GM21576 (cell line): ENCODE results near the gene ADCK1.
"Not testable (repeated sequence)": the region's sequence is repeated elsewhere in the genome, so short reads cannot be mapped to it uniquely, and the experiment has no call there.

ENCODE experiments used
- ATAC-seq: cut with Tn5 transposase; IDR thresholded peaks from one replicate; pipeline ENCODE4 v1.9.1; 2021; ENCODE audit warnings: mild to moderate bottlenecking, moderate library complexity; ENCODE audit not compliant: unreplicated experiment

Gene ADCK1

GRCh38 chr14:77897374-77897773, 97.5 kb downstream of the ADCK1 start:
- no peak for ATAC-seq

DNA sequence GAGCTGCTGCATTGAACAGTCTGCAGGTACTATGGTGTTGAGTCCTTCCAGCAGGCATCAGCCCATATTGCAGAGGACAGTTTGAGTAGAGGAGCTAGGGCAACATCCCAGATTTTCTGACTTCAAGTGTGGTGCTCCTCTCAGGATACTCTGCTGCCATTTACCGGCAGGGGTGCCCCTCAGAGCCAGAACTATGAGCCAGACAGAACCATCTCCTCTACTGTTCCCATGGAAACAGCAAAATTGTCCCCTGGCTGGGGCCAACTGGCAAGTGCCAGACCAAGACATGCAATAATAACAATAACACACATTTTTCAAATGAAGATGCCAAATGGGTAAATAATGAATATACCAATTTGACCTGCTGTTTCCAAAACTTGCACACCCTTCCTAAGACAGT, 102.9 kb downstream of the ADCK1 start:
- ATAC-seq, result no peak

DNA sequence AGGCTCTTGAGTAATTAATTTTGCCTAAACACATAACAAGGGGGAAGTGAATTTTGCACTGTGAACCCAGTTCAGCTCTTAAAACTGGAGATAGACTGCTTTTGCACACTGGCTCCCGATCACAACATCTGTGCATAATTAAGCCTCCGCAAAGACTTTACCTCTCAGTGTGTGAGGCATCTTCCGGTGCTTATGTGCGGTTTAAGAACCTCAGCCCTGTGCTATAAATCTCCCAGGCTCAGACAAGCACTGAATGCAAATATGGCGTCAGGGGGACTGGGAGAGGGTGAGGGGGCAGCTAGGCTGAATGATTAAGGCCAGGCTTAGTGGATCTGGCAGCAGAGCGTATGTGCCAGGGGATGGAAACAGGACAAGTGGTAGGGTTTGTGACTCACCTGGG, 103.3 kb downstream of the ADCK1 start:
- no peak for ATAC-seq

DNA sequence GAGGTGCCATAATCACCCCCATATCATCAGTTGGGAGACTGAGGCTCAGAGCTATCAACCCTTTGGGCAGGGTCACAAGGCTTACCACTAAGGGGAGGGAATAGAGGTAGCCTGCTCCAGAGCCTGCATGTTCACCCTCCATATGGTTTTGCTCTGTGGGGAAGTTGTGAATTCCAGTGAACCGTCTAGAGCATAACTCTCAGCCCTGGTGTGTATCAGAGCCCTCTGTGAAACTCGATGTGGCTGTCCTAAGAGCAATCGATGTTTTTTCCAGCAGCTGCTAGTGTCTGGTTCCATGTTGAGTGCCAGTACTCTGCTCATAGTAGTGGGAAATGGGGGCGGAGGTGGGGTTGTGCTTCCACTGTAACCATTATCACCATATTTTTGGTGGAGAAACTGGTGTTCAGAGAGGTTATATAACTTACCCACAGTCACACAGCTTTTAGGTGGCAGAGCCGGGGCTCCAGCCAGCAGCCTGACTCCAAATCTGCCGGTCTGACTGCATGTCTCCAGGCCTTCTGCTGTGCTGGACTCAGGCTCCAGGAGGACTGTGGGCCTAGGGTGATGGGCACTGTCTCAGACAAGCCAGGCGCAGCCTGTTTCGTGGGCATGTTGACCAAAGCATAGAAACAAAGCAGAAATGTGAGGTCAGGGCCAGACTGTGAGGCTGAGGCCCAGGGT, 104.2 kb downstream of the ADCK1 start:
- ATAC-seq, result no peak

- no peak for ATAC-seq
Observed at GRCh38 chr14:77906446-77906845, 106.5 kb downstream of the ADCK1 start.

DNA sequence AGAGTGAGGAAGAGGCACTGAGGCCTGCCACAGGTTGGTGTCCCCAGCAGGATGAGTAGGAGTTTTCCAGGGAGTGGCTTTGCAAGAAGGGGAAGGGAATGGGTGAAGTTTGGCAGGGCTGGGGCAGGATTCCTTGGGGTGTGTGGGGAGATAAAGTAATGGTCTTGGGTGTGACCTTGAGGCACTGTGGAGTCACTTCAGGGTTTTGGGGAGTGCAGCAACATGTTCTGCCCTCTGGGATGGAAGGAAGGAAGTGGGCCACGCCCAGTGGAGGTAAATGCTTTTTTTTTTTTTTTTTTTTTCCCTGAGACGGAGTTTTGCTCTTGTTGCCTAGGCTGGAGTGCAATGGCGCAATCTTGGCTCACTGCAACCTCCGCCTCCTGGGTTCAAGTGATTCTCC, 108.9 kb downstream of the ADCK1 start:
- no peak for ATAC-seq

DNA sequence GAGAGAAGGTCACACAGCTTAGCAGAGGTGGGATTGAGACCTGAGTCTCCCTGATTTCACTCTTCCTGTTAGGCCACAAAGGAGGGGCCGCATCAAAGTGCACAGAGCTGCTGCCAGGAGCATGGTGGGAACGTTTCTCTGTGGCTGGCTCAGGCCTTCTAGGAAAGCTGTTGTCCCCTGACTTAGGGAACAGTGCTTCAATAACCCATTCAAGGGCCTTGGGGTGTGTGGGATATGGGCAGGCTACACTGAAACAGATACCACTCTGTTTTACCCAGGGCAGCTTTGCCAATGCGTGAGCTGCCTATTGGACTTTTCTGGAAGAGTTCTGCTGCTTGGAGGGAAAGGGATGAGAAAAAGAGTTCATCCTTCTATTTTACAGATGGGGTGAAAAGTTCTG, 110.0 kb downstream of the ADCK1 start:
- ATAC-seq, result no peak

DNA sequence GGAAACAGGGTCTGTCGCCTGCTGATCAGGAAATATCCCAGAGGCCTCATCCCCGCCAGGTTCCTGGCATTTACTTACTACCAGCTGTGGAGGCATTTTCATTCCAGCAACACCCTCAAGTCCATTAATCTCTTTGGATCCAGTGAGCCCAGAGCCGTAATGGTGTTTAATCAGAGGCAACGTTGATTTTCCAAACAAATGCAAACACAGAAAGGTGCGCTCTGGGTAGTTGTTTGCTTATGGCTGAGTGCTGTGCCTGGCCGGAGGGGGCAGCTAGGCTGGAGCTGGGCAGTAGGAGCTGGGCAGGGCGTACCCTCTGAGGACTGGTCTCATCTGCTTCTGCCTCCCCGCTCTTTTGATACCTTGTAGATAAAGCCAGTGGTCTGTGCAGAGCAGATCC, 110.6 kb downstream of the ADCK1 start:
- ATAC-seq, result no peak

DNA sequence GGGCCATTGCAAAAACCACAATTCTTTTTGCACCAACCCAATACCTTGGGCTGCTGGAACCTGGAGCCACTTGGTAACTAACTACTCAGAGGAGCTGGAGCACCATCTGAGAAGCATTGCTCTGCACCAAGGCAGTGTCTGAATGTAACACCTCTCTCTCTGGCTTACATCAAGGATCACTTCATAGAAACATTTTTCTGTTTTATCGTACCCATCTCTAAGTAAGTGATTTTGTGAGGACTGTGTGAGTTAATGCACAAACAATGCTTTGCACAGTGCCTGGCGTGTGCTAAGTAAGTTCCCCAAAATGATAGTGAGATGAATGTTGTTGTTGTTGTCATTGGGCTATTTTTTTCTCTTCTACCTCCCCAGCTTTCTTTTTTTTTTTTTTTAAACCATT, 111.4 kb downstream of the ADCK1 start:
- ATAC-seq, result no peak

DNA sequence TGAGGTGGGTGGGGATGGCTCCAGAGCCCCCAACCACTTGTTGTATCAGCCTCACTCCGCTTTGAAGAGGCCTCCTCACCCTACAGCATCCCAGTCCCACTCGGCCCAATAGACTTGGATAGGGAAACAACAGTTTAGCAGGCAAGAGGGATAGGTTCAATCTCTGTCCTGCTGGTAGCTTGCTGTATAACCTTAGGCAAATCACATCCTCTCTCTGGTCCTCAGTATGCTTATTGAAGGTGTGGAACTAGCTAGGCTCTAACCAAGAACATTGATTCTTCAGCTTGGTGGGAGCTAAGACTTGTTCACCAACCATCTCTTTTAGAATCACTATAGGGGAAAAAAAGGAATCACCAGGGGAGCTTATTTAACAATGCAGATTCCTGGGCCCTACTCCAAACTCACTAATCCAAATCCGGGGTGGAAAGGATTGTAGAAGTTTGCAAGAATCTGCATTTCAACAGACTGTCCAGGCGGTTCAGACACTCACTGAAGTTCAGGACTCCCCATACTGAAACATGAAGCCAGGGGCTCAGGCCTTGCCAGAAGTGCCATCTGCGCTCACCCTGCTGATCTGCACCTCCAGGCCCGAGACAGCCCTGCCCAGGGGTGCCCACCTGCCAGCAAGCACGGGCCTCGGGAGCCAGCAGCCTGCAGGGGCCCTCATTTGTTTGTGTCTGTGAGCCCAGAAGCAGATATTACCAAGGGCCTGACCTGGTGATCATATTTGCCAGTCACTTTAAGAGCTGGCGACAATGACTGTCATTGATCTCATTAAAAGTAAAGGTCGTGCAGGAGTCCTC, 113.0 kb downstream of the ADCK1 start:
- ATAC-seq, result no peak

GRCh38 chr14:77914073-77914721, 114.3 kb downstream of the ADCK1 start:
- ATAC-seq, result no peak

DNA sequence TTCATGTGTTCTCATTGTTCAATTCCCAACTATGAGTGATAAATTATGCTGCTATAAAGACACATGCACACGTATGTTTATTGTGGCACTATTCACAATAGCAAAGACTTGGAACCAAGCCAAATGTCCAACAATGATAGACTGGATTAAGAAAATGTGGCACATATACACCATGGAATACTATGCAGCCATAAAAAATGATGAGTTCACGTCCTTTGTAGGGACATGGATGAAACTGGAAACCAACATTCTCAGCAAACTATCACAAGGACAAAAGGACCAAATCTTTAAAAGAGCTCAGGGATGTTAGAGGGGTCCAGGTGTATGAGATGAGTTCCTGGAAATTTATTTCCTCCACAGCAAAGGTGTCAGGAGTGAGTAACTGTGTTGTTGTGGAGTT, 115.5 kb downstream of the ADCK1 start:
- not testable (repeated sequence) for ATAC-seq

DNA sequence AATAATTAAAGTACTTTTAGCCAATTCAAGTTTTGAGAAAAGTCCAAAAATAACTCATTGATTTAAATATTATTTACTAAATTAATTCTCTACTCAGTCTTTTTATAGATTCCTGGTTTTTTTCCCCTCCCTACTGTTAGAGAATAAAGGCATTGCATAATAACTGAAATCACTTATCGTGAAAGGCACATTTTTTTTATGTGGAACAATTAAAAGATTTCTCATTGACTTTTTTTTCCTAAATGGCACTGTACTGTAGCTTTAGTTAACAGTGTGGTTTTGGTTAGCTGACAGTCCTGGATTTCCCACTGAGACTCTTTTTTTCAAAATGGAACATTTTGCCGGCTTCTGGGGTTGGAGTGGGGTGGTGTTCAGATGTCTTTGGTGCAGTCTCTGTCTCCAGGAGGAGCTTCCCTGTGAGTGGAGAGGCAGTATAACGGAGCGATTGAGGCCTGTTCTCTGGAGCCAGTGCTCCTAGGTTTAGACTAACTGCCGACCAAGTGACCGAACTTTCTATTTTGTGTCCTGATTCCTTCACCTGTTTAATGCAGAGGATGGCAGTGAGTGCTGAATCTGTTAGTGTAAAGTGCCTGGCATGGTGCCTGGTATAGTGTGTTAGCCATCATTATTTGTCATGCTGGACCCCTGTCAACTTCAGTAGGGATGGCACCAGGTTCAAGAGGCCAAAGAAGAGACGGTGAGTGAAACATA, 117.7 kb downstream of the ADCK1 start:
- no peak for ATAC-seq

GRCh38 chr14:77918448-77918847, 118.5 kb downstream of the ADCK1 start:
- no peak for ATAC-seq

DNA sequence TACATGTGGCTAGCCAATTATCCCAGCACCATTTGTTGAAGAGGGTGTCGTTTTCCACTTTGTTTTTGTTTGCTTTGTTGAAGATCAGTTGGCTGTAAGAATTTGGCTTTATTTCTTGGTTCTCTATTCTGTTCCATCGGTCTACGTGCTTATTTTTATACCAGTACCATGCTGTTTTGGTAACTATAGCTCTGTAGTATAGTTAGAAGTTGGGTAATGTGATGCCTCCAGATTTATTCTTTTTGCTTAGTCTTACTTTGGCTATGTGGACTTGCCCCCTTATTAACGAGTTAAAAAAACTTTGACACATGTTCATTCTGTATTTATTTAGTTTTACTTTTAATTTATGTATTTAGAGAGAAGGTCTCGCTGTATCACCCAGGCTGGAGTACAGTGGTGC, 120.4 kb downstream of the ADCK1 start:
- ATAC-seq, result no peak

- ATAC-seq, result no peak
Observed at GRCh38 chr14:77921818-77922217, 121.9 kb downstream of the ADCK1 start.

DNA sequence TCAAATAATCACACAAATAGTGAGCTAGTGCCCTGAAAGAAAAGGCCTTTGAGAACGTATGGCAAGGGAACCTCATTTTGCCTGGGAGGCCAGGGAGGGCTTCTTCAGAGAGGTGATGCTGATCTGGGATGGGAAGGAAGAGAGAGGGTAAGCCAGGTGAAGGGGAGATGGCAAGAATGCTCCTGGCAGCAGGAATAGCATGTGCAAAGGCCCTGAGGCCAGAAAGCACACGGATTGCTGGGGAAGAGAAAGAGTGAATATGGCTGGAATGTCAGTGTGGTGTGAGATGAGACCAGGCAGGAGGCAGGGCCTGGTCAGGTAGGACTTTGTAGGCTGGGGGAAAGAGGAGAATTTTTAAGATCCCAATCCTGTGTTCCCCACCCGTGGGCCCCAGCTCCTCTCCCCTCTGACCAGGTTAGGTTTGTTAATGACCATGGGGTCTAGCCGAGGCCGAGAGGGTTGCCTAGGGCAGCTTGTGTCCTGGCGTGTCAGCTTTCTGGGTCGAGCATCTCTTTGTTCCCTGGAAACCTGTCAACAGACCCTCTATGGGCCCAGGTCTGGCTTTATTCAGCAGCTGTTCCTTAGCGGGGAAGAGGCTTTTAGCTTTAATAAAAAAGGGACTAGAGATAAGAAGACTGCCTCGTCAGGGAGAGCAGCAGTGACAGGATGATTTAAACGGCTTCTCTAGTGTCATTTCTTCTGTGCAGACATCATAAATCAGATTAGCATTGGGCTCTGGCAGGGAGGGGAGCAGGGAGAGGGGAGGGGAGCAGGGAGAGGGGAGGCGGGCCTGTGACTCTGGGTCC, 123.4 kb downstream of the ADCK1 start:
- no peak for ATAC-seq

DNA sequence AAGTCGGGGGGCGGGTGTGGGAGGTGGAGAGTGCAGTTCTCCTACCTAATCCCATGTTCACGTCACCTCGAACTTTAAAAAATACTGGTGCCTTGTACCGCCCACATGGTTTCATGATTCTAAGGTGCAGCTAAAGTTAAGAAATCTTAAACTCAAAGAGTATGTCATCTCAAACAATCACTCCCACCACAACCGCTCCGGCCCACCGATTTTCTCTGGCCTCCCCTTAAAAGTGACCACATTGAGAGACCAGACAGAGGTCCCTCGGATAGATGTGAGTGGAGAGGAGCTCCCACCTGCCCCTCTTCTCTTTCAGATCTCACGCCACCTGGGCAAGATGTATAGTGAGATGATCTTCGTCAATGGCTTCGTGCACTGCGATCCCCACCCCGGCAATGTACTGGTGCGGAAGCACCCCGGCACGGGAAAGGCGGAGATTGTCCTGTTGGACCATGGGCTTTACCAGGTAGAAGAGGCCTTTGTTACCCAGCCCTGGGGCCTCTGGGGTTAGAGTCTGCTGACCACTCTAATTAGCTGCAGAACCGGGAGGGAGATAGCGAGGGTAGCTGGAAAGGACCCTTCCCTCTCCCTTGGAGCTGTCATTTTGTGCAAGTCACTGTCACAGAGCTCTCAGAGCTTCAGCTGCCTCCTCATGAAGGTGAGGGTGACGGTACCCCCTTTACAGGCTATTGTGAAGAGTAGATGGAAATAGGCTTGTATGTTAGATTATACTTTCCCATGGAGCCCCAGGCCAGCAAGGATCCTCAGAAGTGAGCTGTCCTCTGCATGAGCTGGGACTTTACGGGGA, 124.4 kb downstream of the ADCK1 start:
- ATAC-seq, result no peak

- no peak for ATAC-seq
Observed at GRCh38 chr14:77926942-77927341, 127.0 kb downstream of the ADCK1 start.

DNA sequence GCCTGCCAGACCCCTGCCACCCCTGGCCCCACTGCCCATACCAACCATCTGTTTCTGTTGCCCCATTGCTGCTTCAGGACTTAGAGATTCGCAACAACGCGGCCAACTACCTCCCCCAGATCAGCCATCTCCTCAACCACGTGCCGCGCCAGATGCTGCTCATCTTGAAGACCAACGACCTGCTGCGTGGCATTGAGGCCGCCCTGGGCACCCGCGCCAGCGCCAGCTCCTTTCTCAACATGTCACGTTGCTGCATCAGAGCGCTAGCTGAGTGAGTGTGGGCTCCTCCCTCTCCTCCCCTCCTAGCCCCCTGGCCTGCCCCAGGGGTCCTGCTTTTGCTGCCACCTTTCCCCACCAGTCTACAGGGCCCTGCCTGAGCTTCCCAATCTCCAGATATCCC, 131.5 kb downstream of the ADCK1 start:
- ATAC-seq, result no peak
